NOMO-1 treated with DMSO at 0.1 percent for 48 hours (cell line): ENCODE measurements around the gene CTIF.

Experiments
- DNase-seq: peaks from one replicate; lab custom pipeline; 2025; ENCODE audit not compliant: unreplicated experiment; lab: John Stamatoyannopoulos, UW

CTIF gene

DNA sequence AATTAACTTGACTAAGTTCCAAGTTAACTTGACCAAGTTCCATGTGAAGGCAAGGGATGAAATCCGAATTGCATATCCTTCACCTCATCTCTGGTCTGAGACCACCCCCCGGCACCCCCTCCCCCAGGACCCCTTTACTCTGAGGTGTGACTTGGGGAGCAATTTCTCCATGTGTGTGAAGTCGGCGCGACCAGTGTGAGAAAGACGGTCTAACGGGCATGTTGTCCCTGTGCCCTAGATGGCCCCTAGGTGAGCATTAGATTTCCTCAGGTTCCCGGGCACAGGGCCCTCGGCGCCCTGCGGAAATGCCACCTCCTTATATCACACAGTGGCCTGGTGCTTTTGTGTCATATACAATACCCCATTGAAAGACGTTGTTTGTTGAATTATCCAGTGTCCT is 137.1 kb downstream of the CTIF start:
- DNase-seq = no peak

DNA sequence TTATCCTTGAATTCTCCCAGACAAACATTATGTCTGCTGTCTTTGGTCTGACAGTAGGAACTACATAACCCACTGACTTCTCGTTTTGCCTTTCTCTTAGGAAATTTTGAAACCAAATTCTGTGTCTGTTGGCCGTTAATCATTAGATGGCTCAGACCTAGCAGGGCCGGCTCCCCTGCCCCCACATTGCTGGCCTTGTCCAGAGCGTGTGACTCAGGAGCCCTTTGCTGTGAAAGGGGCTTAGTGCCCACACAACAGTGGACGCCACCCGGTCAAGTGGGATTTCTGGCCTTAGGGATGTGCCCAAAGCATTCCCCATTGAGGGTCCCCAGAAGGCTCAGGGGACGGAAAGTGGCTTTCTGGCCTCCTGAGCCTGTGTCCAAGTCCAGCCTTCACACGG is 137.5 kb downstream of the CTIF start:
- peak; percentile 87 for DNase-seq

DNA sequence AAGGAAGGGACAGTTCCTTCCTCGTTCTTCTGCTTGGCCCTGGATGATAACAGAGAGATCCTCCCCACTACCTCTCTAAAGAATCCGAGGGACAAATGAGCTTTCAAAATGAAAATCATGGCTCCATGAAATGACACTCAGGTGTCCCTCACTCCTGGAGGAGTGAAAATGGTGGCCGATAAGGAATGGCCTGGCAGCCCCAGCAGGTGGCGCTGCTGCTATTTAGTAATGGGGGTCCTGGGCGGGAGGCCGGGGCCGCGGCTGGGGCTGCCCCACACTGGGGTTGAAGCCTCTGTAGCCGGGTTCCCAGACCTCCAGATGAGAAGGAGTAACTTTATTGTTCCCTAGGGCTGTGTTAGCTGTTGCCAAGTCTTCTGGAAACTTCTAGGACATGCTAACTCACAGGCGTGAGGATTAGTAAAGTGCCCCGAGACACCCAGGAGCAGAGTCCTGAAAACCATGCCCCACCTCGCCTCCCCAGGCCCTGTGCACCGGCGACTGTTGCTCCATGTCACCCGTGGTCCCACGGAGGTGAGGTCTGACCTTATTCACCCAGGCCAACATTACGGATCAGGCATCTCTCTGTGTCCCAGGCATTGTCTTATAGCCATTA is 138.0 kb downstream of the CTIF start:
- DNase-seq = peak; percentile 75

DNA sequence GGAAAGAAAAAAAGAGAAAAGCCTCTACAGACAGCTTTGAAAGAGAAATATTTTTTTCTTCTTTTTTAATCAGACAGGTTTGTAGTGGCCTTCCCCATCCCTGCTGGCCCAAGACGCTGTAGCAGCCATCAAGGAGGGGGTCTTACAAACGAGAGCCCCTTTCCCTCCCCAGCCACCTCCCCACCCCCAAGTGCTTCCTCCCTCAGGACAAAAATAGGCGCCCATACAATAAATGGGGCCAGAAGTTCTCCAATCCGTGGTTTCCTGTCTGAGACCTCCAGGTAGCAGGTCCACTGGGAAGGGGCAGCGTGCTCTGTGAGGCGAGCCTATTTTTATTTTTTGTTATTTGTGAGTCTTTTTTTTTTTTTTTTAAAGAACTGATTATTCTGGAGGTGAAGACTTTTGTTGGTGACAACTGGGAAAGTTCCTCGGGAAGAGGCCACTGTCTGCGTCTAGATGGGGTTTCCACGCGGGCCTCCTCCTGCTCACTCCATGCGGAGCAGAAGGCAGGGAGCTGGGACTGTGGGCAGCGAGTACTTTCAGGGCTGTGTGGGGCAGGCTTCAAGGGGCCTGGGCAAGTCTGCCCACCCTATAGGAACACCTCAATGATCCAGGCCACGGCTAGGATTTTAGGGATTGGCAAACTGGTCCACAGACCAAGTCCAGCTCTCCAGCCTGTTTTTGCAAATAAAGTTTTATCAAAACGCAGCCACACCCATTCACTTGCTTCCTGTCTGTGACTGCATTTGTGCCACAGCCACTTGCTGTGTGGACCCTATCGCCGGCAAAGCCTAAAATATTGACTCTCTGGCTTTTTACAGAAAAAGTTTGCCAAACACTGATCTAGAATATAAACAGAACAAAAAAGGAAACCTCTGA is 139.6 kb downstream of the CTIF start:
- no peak for DNase-seq

DNA sequence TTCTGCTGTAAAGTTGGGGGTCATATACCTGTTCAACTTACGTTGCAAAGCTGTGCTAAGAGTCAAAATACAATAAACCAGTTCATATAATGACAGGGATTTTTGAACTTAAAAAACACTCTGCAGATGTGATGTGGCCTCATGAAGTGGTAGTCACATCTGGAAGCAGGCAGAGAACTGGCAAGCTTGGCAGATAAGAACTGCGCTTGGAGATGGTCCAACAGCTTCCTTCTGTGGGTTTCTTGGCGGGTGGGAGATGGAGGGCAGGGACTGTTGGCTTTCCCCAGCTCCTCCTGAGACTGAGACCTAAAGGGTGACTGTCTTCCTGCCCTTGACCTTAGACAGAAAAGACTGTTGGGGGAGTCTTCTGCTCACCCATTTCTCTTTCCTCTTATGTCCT is 140.4 kb downstream of the CTIF start:
- no peak for DNase-seq

DNA sequence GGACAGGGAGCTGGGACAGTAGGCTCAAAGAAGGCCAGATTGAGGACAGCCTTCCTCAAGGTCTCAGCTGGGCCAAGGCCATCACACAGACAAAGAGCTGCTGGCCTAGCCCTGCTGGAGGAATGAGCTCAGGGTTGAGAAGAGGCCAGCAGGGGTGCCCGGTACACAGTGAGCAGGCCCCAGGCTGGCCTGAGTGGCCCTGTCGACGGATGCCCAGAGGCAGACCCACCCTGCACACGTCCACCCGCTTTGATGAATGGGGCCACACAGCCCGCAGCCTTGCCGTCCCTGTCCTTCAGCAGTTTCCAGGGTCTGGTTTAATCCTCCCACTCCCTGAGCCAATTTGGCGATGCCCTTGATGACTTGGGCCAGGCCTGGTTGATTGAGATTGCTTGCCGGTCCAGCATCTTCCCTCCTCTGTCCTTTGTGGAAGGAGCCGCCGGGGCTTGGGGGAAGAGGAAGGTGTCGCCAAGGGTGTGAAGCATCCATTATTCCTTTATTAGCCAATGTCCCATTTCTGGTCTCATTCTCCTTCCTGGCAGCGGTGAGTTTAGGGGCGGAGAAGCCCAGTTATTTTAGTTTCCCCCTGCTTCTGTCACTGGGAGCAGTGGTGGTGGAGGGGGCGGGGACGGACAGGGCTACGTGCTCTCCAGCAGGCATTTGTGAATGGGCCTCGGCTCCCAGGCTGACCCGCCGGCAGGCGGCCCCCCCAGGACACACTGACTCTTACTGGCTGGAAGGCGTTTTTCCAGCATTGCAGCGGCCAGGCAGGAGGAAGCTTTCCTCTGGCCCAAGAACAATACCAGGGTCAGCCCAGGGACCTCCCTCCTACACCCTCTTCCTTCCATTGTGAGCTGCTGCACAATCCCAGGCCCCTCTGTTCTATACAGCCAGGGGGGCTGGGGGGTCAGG is 141.8 kb downstream of the CTIF start:
- DNase-seq = no peak

DNA sequence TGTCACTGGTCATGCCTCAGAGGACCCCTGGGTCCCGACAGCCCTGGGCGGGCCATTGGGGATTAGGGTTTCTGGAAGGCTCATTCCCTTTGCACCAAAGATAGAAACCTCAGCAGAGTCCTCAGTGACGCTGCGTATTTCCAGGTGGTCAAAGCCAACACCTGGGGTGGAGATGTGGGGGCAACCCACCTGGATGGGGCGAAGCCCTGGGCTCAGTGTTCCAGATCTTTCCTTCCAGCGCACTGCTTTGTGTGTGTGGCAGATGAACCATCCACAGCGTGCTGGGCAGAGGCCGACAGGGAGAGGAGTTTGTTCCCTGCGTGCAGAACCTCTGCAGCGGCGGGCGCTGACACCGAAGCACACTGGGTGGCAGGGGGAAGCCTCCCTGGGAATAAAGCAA is 143.9 kb downstream of the CTIF start:
- no peak for DNase-seq

DNA sequence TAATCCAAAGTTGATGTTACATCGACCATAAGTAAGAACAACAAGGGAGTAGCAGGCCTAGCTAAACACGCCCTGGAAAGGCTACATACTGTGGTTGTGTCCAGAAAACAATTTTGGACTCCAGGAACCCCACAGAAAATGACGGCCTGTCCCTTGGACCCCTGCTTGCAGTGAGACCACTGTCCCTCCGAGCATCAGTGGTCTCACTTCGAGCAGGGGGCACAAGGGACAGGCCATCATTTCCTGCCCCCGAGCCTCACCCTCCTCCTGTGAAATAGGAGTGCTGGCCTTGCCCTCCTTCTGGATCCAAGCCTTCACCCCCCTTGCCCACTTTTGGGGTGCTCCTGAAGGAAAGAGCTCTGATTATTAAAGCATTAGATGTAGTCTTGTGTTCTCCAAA is 144.4 kb downstream of the CTIF start:
- DNase-seq = no peak

DNA sequence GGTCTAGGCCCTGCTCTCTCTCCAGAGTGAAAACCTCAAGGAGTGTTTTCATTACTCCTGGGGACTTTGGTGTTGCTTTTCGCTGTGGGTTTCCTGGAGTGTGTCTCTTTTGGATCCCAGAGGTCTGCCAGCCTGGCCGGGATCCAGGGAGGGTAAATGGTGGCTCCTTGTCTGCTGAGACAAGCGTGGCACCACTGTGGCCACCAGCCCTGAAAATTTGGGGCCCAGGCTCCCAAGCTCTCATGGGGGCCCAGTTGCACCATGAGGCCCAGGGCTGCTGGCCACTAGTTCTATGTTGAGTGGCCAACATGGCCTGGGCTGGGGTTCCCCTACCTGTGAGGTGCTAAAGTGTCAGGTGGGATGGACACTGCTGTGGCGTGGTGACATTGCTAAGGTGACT is 144.8 kb downstream of the CTIF start:
- no peak for DNase-seq

GRCh38 chr18:48687346-48688042 is 148.7 kb downstream of the CTIF start:
- no peak for DNase-seq

DNA sequence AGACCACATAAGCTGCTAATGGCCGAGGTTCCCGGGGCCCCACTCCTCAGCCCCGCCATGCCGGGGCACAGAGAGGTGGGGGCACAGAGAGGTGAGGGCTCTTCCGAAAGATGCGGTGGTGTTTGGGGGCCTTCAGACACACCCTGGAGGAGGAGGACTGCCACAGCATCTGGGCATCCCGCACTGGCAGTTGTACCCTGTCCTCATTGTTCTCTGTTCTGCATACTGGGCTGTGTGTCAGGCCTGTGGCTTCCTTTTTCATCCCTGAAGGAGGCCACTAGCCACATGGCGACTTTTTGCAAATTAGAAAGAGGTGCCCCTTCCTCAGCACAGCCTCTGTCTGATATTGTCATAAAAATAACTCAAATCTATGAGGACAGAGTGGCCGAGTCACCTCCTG is 150.1 kb downstream of the CTIF start:
- DNase-seq = no peak

DNA sequence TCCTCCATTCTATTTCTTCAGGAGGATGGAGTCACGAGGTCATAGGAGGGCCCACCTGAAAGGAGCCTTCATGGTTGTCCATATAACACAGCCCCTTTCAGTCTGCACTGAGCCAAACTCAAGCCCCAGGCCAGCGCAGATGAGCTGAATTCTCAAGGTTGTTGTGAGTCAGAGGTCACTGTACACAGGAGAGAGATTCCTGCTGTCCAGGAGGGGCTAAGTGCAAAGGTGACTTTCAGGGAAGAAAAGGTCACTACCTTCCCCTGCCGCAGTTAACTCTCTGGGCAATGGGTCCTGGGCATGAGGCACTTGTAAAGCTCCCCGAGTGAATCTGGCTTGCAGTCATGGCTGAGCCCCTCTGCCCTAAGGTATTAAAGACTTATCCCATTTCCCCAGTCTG is 150.7 kb downstream of the CTIF start:
- DNase-seq = no peak

DNA sequence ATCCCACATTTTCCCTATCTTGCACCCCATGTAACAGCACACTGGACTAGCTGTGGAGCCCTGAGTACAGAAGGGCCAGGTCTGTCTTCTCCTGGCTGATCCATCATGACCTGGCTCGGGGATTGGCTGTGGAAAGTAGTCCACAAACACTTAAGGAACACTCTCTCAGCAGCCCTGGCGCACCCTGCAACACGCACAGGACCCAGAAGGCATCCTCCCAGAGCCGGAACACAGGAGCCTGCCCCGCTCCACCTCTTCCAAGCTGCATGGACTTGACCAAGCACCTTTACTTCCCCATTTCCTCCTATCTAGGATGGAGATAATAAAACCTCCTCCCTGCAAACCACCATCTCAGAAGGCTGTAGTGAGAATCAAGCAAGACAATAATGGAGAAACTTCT is 151.7 kb downstream of the CTIF start:
- no peak for DNase-seq

DNA sequence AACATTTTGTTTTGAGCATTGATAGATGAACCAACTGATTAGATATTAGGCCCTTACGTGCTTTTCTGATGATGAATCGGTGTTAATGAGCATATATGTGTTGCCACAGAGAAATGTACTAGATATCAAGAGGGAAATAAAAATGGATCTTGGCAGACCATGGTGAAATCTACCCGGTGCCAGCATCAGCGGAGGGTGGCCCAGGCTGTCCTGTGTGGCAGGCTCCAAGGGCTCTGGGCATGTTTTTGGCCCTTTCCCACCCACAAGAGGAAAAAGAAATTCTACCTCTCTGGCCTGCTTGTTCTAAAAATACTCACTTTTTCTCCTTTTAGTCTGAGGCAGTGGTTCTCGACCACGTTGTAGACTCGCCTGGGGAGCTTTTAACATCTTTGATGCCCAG is 154.2 kb downstream of the CTIF start:
- no peak for DNase-seq

DNA sequence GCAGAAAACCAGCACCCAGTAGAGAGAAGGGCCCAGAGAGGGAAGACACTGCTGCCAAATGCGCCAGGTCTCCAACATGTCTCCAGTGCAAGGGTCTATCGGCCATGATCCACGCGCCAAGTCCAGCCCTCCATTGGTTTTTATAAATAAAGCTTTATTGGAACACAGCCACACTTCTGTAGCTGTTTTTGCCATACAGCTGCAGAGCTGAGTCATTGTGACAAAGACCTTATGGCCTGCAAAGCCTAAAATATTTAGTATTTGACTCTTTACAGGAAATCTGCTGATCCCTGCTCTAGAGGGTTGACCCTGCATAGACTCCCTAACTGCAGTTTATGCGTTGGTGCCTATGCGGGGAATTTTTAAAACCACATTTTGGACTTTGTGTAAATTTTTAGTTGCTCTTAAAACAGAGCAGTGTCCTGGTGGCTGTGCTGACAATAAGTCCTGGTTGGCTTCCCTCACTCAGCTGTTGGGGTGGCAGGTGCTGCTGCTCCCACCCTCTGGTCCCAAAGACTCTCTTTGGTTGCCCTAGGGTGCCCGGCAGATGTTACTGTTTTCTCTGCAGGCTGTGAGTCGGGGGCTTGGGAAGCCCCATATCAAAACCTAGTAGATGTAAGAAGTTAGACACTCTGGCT is 154.9 kb downstream of the CTIF start:
- no peak for DNase-seq

DNA sequence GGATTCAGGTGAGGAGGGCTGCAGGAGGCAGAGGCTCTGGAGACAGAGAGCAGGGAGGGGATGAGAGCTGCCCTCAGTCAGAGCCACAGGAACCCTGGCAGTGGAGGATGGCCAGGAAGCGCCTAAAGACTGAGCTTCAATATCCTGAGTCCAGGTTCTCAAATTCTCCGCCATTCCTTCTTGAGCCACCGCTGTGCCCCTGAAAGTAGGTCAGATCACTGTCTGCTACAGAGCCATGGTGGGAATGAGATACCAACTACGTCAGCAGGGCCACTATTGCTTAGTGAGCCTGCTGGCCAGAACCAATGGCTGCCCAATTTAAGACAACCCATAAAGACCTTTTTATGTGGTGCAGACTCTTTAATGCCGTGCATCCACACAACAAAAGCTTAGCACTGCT is 155.5 kb downstream of the CTIF start:
- no peak for DNase-seq

DNA sequence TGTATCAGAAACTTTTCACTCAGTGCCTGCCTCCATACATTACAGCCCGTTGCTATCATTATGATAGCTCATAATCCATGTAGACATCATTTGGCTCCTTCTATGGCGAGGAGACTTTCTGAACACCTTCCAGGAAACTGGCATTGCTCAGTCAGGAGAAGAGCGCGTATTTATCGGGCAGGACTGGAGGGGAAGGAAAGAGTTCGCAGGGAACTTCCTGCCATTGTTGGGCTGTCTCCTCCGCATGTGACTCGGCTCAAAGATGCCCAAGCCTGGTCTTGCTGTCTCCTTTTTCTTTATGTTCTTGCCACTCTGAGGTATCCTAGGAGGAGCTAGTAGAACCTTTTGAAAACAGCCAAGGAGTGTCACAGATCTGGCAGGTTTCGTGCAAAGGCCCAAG is 156.8 kb downstream of the CTIF start:
- DNase-seq = no peak

DNA sequence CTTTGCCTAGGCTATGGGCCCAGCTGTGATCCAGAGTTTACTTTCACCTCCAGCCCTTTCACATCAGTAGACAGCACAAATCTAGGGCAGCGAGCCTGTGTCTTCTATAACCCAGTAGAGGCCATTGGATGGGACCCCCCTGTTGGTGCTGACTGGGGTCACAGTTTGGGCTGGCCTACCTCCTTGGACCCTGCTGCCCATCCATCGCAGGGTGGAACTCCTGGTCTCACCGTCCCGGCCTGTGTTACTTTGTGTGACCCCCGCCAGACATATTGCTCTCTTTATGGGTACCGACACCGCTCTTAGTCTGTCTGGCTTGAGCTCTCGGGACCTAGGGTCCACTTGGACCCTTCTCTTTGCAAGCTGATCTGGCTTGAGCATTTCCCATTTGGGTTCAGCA is 157.4 kb downstream of the CTIF start:
- no peak for DNase-seq

DNA sequence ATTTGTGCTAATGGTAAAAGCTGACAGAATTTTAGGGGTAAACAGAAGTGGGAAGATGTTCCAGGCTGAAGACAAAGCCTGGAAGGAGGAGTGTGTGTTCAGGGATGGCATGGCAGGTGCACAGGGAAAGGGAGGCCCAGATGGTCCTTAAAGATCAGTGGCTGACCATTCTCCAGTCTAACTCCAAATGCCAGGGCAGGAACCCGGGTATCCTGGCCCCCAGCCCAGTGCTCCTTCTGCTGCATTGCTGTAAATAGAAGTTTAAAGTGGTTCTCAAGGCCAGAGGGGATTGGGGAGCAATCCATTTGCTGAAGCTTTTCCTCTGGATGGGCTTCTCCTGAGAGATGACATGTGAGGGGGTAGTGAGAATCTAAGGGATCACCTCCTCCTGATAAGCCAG is 158.6 kb downstream of the CTIF start:
- DNase-seq = no peak

GRCh38 chr18:48698707-48699106 is 159.9 kb downstream of the CTIF start:
- peak; percentile 36 for DNase-seq

DNA sequence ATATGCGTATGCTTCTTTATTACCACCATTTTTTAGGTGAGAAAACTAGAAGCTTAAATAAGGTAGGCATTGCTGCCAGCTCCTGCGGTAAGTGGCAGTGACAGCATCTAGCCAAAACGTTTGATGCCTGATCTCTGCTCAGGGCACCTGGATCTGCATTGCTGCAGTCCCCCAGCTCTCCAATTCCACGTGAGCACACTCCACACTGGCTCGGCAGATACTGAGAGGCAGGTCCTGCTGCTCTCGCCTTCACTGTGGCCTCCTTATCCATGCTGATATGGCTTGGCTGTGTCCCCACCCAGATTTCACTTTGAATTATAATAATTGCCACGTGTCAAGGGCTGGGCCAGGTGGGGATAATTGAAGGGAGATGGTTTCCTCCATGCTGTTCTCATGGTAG is 160.9 kb downstream of the CTIF start:
- no peak for DNase-seq
